NOMO-1 (cell line): ENCODE data around the gene KRT36.

Experiments used
- DNase-seq, 2 experiments: peaks; one replicate each; lab custom pipeline; 2025; ENCODE audit not compliant: unreplicated experiment in 2 of 2; lab: John Stamatoyannopoulos, UW

KRT36 gene

DNA sequence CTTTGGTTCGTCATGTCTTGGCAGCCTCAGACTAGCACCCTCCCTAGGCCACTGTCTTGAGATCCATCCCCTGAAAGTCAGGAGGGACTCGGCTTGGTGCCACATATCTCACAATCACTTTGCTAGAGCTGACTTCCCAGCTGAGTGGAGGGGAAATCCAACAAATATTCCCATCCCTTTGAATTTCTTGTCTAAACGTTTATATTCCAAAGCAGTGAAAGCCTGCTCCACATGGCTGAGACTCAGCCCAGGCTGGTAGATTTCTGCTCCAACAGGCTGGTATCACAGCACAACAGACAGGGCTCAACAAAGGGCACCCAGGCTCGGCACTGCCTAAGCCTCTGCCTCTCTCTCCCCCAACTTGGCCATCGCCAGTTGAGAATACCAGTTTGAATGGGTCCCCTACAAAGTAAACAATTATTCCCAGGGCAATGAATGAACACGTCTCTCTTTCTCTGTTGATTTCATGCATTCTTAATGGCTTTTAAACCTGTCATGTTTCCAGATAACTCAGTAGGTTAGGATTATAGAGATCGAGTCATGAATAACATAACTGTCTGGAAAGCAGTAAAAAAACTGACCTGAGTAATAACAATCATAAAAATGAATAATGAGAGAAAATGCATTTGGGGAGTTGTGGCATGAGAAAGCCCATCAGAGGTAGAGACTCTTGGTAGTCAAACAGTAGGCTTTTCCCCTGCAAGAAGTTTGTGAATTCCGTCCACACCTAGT, 14.7 kb upstream of the KRT36 start:
- no peak for DNase-seq

DNA sequence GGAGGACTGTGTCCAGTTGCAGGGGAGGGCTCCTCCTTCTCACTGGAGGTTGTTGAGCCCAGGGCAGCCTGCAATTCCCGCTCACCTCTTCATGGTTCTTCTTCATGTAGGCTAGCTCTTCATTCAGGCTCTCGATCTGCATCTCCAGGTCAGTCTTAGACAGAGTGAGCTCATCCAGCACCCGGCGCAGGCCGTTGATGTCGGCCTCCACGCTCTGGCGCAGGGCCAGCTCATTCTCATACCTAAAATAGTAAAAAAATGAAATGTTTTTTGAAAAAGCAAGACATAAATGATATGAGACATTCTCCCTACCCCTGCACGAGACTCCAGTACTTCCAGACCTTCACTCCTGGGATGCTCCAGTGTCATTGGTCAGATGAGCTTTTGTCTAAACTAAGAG, 13.5 kb upstream of the KRT36 start:
- no peak for DNase-seq

DNA sequence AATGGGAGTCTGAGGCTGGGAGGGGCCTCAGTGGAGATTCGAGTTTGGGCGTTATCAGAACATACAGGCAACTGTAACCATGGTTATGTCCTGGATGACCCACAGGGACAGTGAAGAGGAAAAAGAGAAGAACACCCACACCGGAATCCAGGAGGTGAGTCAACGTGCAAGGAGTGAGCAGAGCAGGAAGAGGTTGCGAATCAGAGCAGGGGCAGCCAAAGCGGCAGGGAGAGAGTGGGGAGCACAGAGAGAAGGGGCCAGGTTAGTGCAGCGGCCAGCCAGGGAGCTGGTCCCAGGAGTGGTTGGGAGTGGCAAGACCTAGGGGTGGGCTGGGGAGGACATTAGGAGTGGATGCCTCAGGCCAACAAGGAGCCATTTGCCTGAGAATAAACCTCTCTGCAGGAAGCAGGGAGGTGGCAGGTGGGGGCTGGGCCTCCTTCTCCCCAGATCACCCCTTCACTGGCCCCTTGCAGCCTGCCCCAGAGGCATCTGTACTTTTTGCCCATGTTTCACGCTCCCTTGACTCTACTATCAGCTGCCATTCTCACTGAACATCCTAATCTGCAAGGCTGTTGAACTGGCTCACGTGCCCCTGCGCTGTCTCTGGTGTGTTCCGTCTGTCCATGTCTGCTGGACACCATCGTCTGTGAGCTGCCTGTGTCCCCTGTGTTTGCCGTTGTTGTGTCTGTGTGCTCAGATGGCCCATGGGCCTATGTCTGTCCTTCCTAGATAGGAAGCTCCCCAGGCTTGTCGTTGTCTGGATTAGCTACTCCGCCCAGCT, 10.6 kb upstream of the KRT36 start:
- no peak for DNase-seq

DNA sequence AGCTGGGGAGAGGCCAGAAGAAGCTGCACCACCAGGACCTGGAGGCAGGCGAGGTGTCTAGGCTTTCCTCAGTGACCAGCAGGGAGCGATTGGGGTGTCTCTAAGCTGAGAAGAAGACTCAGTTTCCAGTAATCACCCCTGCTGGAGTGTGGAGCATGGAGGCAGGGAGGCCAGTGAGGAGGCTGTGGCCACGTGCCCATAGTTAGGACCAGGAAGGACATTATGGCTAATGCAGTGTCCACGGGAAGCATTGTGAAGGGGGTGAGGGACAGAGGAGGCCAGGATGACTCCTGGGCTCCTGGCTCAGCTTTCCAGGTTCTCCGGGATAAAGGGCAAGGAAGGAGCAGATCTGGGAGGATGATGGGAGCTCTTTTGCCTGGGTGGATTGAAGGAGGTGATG, 10.0 kb upstream of the KRT36 start:
- DNase-seq, result no peak

DNA sequence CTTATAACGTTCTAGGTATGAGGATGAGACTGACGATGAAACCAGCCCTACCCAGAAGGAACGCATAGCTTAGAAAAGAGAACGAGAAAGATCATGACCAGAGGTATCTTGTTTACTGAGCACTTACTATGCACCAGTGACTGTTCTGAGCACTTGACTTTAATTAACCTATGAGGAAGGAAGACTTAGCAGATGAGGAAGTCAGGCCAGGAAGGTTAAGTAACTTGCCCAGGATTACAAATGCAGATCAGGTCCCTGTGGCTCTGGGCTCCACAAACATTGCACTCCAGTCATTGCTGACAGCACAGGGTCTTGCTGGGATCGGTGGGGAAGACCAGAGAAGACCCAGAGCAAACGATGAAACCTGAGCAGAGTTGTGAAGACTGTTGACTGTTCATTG, 8.6 kb upstream of the KRT36 start:
- DNase-seq, result peak; percentile 75 to 87

DNA sequence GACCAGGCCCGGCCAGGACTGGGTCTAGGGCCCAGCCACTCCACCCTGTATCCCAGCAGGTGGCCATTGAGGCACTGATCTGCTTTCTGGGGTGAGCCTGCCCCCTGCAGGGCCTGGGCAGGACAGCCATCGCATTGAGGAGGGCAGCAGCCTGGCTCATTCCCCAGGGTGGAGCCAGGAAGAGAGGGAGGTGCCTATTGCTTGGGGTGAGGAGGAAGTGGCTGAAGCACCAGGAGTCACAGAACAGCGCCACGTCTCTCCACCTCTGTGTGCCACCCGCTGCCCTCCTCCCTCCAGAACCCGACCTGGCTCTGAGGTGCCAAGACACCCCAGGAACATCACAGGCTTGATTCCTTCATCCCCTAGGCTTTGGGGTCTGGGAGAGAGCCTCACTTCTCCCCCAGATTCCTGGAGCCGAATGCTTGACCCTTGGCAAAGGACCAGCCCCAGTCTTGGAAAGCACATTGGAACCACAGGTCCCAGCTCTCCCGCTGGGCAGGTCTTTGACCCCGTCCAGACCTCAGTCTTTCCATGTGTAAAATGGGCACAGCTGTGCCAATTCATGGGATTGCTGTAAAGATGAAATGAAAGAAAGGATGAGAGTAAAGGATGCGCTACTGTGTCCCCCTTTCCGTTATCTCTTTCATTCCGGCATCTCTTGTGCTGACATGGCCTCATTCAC, 7.2 kb upstream of the KRT36 start:
- peak; percentile 94 to 99 for DNase-seq

DNA sequence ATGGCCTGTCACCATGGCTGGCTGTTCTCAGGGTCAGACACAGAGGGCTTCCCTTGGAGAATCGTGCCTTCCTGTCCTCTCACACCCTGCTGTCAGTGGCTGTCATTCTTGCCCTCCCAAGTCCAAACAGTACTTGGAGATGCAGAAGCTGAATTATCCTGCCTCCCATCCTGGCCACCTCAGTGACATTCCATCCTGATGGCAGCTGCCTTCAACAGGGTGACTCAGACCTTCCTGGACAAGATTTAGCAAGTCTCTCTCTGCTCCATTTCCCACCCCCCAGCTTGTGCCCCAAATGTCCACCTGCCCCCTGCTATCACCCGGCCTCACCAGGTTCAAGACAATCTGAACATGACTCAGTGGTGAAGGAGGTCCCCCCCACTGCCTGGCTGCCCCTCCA, 4.8 kb upstream of the KRT36 start:
- no peak for DNase-seq

DNA sequence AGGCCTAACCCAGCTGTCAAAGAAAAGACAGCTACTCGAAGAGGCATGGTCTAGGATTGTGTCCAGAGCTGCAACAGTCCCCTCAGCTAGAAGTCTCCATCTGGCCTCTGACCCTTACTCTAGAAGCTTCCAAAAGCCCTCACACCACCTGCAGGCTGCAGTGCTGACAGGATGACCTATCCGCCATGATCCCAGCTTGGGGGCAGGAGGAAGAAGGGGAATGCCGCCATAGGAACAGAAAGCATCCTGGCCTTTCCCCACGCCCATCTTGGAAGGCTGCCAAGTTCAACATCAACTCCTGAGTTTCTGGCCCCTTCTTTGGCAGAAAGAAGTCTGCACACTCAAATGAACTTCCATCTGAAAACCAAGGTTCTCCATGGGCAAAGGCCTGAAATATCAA, 3.1 kb upstream of the KRT36 start:
- DNase-seq, result peak in 1 of 2 experiments; percentile 8

DNA sequence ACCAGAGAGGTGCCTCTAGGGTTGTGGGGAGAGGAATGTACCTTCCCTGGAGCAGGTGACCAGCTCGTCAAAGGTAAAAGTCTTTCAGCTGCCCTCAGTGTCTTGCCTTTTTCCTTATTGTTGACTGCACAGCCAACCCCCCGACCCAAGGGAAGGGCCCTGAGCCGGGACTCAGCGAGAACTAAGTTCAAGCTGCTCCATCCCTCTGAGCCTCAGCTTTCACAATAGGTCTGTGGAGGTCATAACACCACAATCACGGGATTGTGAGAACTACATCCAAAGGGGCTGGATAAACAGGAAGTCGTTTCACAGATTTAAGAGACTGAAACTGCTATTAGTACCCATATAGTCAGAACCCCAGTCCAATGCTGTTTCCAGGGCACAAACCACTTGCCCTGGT, 2.6 kb upstream of the KRT36 start:
- DNase-seq, result peak; percentile 20 to 56

DNA sequence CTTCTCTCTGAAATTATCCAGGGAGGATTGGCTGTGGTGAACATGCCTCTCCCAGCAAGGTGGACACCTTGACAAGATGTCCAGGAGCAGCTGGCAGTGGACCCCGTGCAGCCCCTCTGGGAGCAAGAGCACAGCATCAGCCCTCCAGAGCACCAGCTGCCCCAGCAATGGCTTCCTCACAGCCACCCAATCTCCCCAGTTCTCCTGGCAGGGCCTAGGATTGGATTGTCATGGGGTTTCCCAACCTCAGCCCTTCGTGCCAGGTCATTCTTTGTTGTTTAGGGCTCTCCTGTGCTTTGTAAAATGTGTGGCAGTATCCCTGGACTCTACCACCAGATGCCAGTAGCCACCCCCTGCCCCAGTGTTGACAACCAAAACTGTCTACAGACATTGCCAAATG, 1.8 kb upstream of the KRT36 start:
- no peak for DNase-seq

DNA sequence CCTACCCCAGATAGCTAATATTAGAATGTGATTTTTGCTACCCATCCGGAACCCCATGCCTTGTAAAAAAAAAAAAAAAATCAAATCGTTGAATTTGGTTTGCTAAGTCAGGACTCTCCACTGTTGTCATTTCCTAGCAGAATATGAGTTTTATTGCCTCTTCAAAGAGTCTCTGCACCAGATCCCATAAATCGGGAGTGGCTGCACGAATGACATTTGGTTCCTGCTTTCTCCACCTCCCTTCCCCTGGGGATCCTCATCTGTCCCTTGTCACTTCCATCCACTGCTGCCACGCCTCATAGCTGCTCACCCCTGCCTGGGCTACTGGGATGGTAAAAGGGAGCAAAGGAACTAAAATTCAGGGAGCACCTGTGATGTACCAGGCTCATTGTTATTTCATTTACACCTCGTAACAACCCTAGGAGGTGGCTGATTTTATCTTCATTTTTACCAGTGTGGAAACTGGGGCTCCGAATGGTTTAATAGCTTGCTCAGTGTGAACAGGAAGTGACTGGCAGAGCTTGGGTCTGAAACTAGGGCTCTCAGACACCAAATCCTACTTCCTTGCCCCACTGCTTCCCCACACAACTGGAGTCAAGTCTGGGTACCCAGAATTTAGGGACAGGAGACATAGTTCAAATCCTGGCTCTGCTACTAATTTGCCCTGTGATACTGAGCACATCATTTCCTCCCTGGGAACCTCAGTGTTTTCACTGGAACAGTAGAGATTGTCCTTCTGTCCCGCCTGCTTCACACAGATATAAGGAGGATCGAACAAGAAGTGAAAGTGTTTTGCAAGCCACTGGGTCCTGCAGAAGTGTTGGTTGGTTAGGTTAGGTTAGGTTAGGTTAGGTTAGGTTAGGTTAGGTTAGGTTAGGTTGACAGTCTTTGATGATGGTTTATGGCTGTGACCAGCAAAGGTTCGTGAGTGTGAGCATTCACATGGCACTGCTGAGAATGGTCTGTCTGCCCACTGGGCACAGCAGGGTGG, 585 bp upstream of the KRT36 start:
- DNase-seq, result peak; percentile 23 to 63

DNA sequence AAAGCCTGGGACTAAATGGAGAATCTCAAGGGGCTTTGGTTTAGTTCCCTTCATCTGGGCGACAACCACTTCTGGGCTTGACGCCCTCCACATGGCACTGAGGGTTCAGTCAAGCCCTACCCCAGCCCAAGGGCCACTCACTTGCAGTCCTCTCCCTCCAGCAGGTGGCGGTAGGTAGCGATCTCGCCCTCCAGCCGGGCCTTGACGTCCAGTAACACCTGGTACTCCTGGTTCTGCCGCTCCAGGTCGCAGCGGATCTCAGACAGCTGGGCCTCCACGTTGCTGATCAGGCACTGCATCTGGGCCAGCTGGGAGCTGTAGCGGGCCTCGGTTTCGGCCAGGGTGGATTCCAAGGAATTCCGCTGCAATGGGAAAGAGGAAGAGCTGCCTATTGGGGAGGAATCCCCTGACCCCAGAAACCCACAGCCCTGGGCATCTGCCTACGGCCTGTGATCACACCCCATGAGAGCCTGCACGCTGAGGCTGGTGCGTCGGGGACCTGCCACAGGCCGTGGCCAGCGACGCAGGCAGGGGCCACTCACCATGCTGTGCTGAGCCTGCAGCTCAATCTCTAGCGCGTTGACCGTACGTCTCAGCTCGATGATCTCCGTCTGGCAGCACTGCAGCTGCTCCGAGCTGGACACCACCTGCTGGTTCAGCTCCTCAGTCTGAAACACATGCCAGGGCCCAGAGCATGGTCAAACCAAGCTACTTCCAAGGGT, 2.7 kb downstream of the KRT36 start:
- no peak for DNase-seq

DNA sequence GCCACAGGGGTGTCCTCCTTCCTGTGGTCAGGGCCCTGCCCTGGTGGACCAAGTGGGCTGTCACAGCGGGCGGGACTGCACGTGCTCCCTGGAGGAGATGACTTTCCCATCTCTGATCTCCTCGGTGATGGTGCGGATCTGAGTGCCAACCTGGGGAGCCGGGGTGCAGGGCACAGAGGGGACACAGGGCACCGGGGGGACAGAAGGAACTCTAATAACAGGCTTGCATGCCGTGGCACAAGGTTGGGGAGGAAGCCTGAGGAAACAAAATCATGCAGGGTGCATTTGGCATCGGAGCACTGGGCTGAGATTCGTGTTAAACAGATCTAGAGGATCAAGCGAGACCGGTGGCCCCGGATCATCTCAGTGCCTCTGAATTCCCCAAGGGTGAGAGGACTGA, 3.4 kb downstream of the KRT36 start:
- no peak for DNase-seq

DNA sequence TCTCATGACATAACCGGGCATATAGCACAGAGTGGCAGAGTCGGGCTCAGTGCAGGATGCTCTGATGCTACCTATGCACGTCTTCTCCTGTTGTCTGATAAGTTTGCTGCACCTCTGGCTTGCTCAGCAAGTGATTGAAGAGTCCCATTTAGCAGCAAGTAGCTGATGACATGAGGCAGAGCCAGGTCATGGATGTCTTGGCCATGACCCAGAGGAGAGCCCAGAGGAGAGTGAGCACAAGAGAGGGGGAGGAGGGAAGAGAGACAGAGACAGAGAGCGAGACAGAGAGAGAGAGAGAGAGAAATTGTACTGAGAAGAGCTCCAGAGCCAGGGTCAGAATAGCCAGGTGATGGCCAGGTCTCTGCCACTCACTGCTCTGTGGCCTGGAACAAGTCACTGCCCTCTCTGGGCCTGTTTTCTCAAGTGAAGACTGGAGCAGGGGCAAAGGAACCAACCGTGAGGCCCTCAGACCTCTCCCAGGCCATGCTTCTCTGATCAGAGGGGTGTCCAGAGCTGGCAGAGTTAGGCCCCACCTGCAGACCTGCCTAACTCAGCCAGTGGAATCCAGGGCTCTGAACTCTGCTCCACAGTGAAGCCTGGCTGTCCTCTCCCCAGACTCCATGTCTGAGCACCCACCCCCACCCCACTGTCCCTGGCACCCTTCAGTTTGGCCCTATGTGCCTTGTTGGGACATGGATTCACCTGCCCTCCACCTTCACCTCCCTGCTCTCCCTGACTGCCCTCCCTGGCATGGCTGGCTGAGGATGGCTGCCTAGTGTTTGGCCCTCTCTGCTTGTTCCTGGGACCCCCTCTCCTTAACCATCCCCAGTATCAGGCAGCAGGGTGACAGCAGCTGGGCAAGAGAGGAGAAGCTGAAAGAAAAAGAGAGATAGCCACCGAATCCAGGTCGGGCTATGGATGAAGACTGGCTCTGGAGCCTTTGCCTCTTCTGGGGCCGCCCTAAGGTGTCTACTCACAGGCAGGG, 4.5 kb downstream of the KRT36 start:
- DNase-seq, result no peak

DNA sequence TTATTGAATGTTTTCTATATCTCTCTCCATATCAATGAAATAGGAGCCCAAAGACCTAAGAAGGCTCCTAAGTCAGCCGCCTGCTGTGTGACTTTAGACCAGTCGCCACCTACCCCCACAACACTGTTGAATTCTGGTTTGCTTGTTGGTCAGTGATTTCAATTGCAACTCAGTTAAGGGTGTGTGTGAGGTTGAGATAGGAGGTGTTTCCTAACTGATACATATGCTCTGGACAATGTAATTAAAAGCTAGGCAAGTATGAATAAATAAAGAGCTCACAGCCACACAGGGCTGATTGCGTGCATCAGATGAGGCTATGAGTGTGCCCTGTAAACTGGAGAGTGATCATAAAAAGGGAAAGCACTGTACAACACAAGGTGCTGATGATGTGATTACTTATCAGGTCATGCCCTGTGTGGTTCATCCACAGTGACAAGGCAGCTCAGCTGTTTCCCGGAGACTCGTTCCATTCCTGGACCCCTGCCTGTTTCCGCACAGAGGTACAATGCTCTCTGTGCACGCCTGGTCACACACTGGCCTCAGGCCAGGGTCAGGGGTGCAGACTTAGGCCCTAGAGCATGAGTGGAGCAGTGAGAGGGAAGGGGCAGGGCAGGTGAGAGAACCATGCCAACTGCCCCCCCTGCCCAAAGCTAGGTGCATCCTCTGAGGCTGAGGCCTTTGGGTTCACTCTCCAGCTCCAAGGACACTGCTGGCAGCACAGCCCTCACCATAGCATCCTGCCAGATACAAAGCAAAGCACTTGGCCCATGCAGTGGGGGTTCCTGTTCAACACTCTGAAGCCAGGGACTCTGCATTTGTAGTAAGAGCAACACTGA, 5.5 kb downstream of the KRT36 start:
- DNase-seq, result no peak

DNA sequence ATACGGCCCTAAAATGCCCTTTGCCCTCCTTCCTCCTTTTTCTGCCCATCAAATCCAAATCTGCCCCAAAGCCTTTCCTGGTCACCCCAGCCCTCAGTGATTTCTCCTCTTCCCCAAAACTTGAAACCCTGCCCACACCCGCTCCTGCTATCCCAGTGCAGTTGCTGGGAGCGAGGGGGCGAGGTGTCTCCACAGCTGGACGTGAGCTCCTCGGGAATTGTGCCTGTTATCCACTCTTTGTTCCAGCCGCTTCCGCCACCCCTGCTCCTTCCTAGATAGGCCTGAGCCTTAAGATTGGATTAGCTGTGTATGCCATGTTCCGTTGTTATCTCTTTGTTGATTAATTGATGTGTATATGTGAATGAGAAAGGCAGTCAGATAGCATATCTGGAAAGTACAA, 6.2 kb downstream of the KRT36 start:
- no peak for DNase-seq

DNA sequence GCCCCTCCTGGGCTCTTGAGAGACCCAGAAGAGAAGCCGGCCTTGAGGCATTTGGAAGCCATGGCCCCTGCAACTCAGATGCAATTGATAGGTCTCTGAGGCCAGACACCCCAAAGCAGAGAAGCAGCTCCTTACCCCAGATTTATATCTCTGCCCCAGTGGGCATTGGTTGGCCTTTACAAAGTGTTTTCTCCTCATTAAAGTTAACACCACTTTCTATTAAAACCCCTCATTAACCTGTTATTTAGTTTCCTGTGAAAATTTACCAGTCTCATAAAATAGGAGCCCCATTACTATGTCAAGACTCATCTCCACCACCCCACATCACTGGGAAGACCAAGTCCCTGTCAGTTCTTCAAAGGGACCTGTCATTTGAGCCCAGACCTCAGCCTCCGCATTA, 8.7 kb downstream of the KRT36 start, which contains the start of gene KRT35:
KRT35 (minus strand) TSS at position 116 of the 400 bp plus-strand sequence; CDS start at position 62, 54 bp downstream.
- no peak for DNase-seq

DNA sequence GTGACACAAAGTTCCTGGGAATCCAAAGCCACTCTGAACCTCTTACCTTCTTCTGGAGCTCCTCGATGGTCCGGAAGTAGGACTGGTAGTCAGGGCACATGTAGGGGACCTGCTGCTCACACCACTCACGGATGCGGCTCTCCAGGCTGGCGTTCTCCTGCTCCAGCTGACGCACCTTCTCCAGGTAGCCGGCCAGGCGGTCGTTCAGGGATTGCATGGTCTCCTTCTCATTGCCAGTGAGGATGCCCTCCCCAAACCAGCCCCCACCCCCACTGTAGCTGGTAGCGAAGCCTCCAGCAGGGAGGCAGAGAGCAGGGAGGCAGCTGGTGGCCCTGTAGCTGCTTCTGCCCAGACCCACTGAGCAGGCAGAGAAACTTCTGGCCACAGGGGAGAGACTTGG, 9.1 kb downstream of the KRT36 start:
- DNase-seq, result no peak
